Prostate gland (tissue), 2 donors: Measurements from ENCODE around the gene TOMM20.

Source experiments
- POLR2A ChIP-seq: fragments of 450-650 bp; IDR thresholded peaks from one replicate; pipeline ENCODE4 v1.6.1; 2016; ENCODE audit warnings: antibody characterized with exemption, mild to moderate bottlenecking
- POLR2AphosphoS5 ChIP-seq: sonication (generic); formaldehyde crosslinking; IDR thresholded peaks from one replicate; pipeline ENCODE4 v1.6.1; 2017; ENCODE audit warnings: antibody characterized with exemption
- TF ChIP-seq, protein P1 (sequence below), 4 experiments: fragments of 200-600 bp in 2 of 4; fragments of 450-650 bp in 2 of 4; sonication (generic) in 2 of 4; IDR thresholded peaks; 1 replicate in 3 of 4; 2 replicates in 1 of 4; pipeline ENCODE4 v1.5.1; 2016 to 2019; ENCODE audit warnings: antibody characterized with exemption in 4 of 4, mild to moderate bottlenecking in 2 of 4, moderate library complexity in 2 of 4

DNA sequence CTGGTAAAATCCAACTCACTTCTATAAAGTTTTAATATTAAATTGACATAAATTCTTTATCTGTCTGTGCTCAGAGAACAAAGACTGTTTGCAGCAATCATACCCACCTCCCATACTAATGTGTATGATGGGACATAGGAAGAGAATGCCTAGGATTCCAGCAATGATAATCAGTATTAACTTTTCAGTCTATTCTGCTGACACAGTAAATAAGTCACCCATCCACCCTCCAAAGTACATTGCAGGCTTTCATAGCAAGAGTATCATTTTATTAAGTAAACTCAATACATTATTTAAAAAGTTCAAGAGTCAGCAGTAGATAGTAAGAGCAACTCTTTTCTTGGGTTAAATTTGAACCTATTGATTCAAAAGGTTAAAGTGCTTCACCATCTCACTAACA lies 23.6 kb upstream of the TOMM20 start:
- TF ChIP-seq POLR2AphosphoS5 (peak; percentile 7), POLR2A (no peak)
- TF ChIP-seq, protein P1, sequence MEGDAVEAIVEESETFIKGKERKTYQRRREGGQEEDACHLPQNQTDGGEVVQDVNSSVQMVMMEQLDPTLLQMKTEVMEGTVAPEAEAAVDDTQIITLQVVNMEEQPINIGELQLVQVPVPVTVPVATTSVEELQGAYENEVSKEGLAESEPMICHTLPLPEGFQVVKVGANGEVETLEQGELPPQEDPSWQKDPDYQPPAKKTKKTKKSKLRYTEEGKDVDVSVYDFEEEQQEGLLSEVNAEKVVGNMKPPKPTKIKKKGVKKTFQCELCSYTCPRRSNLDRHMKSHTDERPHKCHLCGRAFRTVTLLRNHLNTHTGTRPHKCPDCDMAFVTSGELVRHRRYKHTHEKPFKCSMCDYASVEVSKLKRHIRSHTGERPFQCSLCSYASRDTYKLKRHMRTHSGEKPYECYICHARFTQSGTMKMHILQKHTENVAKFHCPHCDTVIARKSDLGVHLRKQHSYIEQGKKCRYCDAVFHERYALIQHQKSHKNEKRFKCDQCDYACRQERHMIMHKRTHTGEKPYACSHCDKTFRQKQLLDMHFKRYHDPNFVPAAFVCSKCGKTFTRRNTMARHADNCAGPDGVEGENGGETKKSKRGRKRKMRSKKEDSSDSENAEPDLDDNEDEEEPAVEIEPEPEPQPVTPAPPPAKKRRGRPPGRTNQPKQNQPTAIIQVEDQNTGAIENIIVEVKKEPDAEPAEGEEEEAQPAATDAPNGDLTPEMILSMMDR (IDR thresholded peaks at IDR 0.05) = no peak
